Thyroid gland (tissue), 4 donors: ENCODE measurements around the gene FXYD1. TPM values are rescaled to one million over a fixed set of nuclear protein-coding genes. Genes with fewer than 3 reads are reported as not detected.

Source experiments
- DNase-seq, 2 donors: peaks; one replicate each; pipeline ENCODE4 v3.0.0-alpha.2; 2019
- H3K27ac ChIP-seq, 3 donors: fragments of 200-600 bp; sonication (generic); 1 replicate in 2 of 3; 2 replicates in 1 of 3; pipeline ENCODE4 v1.5.1; 2016 to 2019; ENCODE audit warnings: mild to moderate bottlenecking in 1 of 3, moderate library complexity in 1 of 3
- H3K27me3 ChIP-seq: fragments of 200-600 bp; sonication (generic); one replicate; pipeline ENCODE4 v1.5.1; 2019
- H3K36me3 ChIP-seq, 2 donors: fragments of 200-600 bp; sonication (generic); one replicate each; pipeline ENCODE4 v1.5.1; 2016 to 2019
- H3K4me1 ChIP-seq, 2 donors: fragments of 200-600 bp; sonication (generic); one replicate each; pipeline ENCODE4 v1.5.1; 2017 to 2019
- H3K4me3 ChIP-seq, 3 donors: fragments of 200-600 bp; sonication (generic); replicated peaks in 1 of 3; 1 replicate in 2 of 3; 2 replicates in 1 of 3; pipeline ENCODE4 v1.5.1; 2016; ENCODE audit warnings: mild to moderate bottlenecking in 1 of 3
- H3K9me3 ChIP-seq: fragments of 200-600 bp; sonication (generic); one replicate; pipeline ENCODE4 v1.5.1; 2017
- POLR2A ChIP-seq, 2 donors: fragments of 450-650 bp; IDR thresholded peaks; one replicate each; pipeline ENCODE4 v1.6.1; 2017; ENCODE audit warnings: antibody characterized with exemption in 2 of 2, mild to moderate bottlenecking in 2 of 2, moderate library complexity in 1 of 2
- WGBS, 2 donors: methylation state at CpG; one replicate each; pipeline ENCODE4 v1.1.5; 2017; 5-methylcytosine and 5-hydroxymethylcytosine counted together
- intact Hi-C: fragments of 100-400 bp; cut with DNase I; formaldehyde crosslinking; loops from one replicate; pipeline ENCODE4 v1.15.1; 2023
- total RNA-seq, 4 donors: library from RNA; depleted of rRNA; stranded (reverse); fragments of >200 nt; gene quantifications; one replicate each; pipeline ENCODE4 v1.2.3, GENCODE V29; 2016
- TF ChIP-seq, protein P1 (sequence below), 6 experiments: fragments of 200-600 bp in 3 of 6; fragments of 450-650 bp in 3 of 6; sonication (generic) in 3 of 6; IDR thresholded peaks; one replicate each; pipeline ENCODE4 v1.5.1; 2016 to 2019; ENCODE audit warnings: antibody characterized with exemption in 6 of 6, mild to moderate bottlenecking in 2 of 6, inconsistent platforms in 1 of 6, moderate library complexity in 1 of 6

FXYD1 gene
- total RNA-seq, 4 donors from 2014 or later, result 1.1 to 26.3 (median 8.8) TPM

DNA sequence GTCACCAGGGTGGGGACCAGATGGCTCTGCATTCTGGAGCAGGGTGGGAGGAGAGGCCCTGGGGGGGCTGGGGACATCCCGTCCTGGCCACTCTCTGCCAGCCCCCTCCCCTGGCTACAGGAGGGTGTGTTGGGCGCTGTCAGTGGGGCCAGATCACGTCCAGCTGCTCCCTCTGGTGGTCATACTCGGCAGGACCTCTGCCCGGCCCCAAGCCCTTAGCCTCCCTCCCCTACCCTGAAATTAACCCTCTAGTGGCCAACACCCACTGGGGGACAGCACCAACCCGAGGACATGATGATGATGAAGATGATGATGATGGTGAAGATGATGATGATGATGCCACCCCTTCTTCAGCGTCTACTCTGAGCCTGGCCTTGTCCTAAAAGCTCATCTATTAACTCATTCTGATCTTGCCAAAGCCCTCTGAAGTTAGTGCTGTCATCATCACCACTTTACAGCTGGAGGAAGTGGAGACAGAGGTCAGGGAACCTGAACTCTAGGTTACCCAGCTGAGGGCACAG, 3.2 kb upstream of the FXYD1 start:
- peaks cover 0 to 4% of the 10 kb centered on the region in 2 donors for H3K4me1 ChIP-seq
- H3K27me3 ChIP-seq, result no peaks in the 10 kb centered on the region
- WGBS, 2 donors, result 0% methylated on average over 2 to 3 of the region's 7 CpGs
- peak; percentile 43 to 49 for DNase-seq
- H3K27ac ChIP-seq, result peak overlapping the region in 1 of 3 donors; percentile 19
- intact Hi-C loops, result no loop called here
- H3K36me3 ChIP-seq, result no peaks in the 10 kb centered on the region
- TF ChIP-seq, protein P1, sequence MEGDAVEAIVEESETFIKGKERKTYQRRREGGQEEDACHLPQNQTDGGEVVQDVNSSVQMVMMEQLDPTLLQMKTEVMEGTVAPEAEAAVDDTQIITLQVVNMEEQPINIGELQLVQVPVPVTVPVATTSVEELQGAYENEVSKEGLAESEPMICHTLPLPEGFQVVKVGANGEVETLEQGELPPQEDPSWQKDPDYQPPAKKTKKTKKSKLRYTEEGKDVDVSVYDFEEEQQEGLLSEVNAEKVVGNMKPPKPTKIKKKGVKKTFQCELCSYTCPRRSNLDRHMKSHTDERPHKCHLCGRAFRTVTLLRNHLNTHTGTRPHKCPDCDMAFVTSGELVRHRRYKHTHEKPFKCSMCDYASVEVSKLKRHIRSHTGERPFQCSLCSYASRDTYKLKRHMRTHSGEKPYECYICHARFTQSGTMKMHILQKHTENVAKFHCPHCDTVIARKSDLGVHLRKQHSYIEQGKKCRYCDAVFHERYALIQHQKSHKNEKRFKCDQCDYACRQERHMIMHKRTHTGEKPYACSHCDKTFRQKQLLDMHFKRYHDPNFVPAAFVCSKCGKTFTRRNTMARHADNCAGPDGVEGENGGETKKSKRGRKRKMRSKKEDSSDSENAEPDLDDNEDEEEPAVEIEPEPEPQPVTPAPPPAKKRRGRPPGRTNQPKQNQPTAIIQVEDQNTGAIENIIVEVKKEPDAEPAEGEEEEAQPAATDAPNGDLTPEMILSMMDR (IDR thresholded peaks at IDR 0.05), result peak; percentile 42 to 79 (median 68)
- TF ChIP-seq POLR2A (IDR thresholded peaks at IDR 0.05), result no peak
- no peak overlapping the region for H3K4me3 ChIP-seq
- no peaks in the 10 kb centered on the region for H3K9me3 ChIP-seq

DNA sequence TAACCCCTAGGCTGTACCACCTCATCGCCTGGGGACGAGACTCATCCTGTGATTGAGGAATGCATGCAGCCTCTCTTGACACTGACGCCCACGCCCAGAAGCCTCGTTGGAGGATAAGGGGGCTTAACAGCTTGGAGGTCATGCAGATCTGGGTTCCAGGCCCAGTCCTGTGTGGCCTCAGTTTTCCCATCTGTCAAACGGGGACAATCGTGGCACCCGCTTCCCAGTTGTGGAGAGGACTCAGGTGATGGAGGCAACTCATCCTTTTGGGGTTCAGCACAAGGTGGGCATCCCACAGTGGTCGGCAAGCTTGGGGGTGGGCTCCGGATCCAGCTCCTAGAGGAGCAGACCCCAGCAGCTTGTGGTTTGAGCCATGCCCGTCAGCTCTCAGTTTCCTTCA, 2.4 kb upstream of the FXYD1 start:
- Histone ChIP-seq H3K36me3 (no peaks in the 10 kb centered on the region), H3K9me3 (no peaks in the 10 kb centered on the region), H3K4me1 (peaks cover 0 to 4% of the 10 kb centered on the region in 2 donors), H3K27me3 (no peaks in the 10 kb centered on the region), H3K4me3 (no peak overlapping the region), H3K27ac (no peak overlapping the region)
- 75 to 89% methylated on average over 8 to 11 of the region's 11 CpGs for WGBS, 2 donors
- no peak for TF ChIP-seq POLR2A (IDR thresholded peaks at IDR 0.05)
- TF ChIP-seq, protein P1 (IDR thresholded peaks at IDR 0.05), result no peak
- intact Hi-C loops, result no loop called here
- DNase-seq, result no peak

DNA sequence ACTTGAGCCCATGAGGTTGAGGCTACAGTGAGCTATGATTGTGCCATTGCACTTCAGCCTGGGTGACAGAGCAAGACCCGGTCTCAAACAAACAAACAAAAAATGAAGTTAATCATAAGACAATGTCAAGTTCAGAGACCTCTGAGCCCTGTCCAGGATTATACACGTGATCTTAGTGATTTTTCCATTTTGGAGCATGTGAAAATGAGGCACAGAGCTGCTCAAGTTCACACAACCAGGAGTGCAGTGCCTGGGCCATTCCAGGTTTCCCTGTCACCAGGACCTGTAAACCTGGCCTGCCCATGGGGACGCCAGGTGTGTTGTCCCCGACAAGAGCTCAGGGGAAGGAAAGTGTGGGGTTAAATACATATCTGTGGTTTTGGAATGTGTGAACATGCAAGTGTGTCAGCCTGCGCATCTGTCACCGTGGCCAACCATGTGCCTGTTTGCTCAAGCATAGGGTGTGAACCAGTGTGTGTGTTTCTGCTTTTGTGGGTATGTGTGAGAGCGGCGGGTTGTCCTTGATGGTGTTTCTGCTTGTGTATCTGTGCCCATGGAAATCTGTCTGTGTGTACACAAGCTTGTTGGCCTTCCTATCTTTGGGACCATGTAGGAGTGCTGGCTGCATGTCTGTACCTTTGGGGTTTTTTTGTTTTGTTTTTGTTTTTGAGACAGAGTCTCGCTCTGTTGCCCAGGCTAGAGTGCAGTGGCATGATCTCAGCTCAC, 1.5 kb upstream of the FXYD1 start:
- DNase-seq, result no peak
- no peak for TF ChIP-seq POLR2A (IDR thresholded peaks at IDR 0.05)
- TF ChIP-seq, protein P1 (IDR thresholded peaks at IDR 0.05), result no peak
- no peaks in the 10 kb centered on the region for H3K36me3 ChIP-seq
- intact Hi-C loops, result no loop called here
- no peak overlapping the region for H3K4me3 ChIP-seq
- H3K27me3 ChIP-seq, result no peaks in the 10 kb centered on the region
- no peak overlapping the region for H3K27ac ChIP-seq
- H3K9me3 ChIP-seq, result no peaks in the 10 kb centered on the region
- WGBS, 2 donors, result 65 to 70% methylated on average over 7 to 9 of the region's 9 CpGs
- H3K4me1 ChIP-seq, result peaks cover 4 to 12% of the 10 kb centered on the region in 2 donors

DNA sequence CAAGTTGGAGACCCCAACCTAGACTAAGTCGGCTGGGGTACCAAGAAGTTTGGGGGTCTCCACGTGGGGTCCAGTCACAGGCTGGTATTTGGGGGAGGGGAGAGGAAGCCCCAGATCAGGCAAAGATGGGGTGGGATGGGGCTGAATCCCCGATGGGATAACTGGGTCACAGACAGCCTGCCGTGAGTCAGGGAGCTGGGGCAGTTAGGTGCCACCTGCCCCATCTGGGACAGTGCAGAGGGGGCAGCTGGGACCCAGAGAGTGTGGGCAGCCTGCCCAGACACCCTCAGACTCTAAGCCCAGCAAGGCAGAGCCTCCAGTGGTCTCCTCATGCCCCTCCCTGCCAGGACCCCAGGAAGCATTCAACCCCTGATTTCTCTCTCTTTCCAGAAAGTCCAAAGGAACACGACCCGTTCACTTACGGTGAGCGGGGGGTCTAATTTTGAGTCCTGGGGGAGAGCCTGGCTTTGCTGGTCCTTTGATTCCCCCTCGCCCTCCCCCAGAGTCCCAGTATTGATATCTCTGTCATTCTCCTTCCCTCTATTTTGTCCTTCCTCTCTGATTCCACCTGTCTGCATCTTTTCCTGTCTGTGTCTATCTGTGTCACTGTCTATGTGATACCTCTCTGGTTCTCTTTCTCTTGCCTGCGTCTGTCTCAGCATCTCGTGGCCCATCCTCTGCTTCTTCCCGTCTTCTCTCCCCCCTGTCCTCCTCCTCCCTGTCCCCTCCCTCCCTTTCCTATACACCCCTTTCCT, 1.8 kb downstream of the FXYD1 start:
- Histone ChIP-seq H3K4me3 (peak overlapping the region in 2 of 3 donors; percentile 0 to 21), H3K4me1 (peaks cover 4 to 21% of the 10 kb centered on the region in 2 donors), H3K27me3 (no peaks in the 10 kb centered on the region), H3K36me3 (no peaks in the 10 kb centered on the region), H3K27ac (peak overlapping the region; percentile 58 to 73 (median 60)), H3K9me3 (no peaks in the 10 kb centered on the region)
- intact Hi-C loops, result no loop called here
- no peak for DNase-seq
- TF ChIP-seq, protein P1 (IDR thresholded peaks at IDR 0.05), result no peak
- TF ChIP-seq POLR2A (IDR thresholded peaks at IDR 0.05), result no peak
- WGBS, 2 donors, result 65 to 76% methylated on average over 11 to 12 of the region's 12 CpGs
